Stimulated activated CD4-positive, alpha-beta T cell treated with anti-CD3 and anti-CD28 coated beads, Interleukin-2, amount 100 ng/mL, for 48 hours (primary cell): Measurements from ENCODE around the gene AGO3.

Source experiments
- DNase-seq, 2 donors: peaks; one replicate each; pipeline ENCODE4 v3.0.0-alpha.2; 2020

The AGO3 gene

DNA sequence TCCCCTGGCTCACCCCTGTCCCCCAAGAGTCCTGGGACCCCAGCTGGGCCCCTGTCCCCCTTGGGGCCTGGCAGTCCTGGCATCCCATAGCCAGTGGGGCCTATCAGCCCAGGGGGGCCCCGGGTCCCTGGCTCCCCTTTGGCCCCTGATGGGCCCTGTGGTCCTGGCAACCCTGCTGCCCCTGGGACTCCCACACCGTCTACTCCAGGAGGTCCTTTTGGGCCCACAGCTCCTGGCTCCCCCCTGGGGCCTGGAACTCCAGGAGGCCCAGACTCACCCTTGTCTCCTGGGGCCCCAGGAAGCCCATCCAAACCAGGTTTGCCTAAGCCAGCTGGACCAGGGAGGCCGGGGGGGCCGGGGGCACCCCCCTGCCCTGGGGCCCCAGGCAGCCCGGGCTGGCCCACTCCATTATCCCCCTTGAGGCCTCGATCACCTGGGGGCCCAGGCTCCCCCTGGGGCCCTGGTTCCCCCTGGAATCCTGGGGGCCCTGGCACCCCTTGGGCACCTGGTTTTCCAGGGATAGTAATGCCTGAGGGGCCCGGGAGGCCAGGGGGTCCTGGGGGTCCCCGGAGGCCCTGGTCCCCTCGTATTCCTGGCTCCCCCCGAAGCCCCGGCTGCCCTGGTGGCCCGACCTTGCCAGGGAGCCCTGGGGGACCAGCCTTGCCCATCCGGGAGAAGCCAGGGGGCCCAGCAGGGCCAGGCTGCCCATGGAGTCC, 167.9 kb downstream of the AGO3 start:
- DNase-seq = no peak

DNA sequence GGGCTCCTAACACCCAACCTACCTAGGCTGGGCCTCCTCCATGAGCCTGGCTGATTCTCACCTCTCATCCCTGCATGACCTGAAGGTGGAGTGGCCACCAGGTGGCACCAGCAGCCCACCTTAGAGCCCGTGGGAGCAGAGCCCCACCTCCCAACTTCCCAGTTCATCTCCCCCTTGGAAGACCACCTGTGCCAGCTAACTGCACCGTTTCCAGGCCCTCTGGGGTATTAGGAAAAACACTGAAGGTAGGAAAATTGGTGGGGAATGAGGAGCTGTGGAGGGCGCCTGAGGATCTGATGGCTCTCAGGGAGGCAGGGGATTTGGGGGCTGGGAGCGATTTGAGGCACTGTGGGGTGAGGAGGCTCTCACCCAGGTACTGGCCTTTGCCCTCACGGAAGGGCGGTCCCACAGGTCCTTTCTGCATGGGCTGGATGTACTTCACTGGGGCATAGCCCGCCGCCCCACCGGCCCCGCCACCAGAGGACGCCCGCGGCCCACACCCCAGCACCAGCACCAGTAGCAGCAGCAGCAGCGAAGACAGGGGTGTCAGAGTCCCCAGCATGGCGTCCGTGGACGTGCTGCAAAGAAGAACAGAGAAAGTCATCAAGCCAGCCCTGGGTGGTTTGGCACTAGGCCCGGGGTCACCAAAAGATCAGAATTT, 168.9 kb downstream of the AGO3 start:
- DNase-seq = peak; percentile 78 to 79

- no peak for DNase-seq
Observed at GRCh38 chr1:36100376-36100775, 169.5 kb downstream of the AGO3 start.

DNA sequence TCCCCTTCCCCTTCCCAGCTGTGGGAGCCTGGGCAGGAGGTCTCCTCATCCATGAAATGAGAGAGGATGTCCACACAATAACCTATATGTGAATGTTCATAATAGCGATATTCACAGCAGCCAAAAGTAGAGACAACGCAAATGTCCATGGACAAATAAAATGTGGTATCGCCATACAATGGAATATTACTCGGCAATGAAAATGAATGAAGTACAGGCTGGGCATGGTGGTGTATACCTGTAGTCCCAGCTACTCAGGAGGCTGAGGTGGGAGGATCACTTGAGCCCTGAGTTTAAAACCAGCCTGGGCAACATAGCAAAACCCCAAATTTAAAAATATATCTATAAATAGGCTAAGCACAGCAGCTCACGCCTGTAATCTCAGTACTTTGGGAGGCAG, 170.6 kb downstream of the AGO3 start:
- no peak for DNase-seq

GRCh38 chr1:36106269-36106668, 175.4 kb downstream of the AGO3 start:
- DNase-seq = no peak

DNA sequence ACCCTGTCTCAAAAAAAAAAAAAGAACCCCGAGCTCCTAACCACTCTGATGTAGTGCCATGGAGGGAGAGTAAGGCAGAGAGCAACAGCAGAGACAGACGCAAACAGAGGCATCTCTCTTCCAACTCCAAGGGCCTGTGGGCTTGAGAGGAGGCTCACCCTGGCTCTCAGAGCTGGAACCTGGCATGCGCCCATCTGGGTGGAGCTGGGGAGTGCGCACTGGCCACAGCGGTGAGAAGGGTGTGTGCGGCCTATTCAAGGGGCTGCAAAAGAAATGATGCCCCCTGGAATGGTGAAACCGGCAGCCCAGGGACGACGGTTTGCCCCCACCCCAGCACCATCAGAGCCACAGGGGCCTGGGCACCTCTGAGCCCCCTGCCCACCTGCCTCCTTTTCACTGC, 176.5 kb downstream of the AGO3 start:
- no peak for DNase-seq

- DNase-seq = no peak
Observed at GRCh38 chr1:36108314-36108713, 177.4 kb downstream of the AGO3 start.

DNA sequence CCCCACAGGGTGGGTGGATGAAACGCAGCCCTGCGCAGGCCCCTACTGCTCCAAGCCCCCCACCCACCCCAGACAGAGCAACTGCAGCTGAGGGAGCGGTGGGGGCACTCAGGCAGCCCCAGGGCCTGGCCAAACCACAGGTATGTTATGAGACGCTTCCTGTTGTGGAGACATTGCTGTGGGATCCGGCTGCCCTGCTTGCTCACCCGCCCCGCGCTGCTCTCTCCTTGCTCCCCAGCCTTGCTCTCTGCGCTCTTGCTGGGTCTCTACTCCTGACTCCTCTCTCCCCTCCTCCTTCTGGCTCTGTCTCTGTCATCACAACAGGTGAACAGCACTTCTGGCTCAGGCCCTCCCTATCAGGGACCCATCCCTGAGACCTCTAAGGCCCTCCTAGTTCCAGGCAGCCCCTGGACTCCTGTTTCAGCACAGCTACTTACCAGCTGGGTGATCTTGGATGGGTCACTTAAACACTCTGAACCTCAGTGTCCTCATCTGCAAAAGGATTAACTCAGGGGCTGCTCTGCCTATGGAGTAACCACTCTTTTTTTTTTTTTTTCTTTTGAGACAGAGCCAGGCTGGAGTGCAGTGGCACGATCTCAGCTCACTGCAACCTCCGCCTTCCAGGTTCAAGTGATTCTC, 178.3 kb downstream of the AGO3 start:
- peak in 1 of 2 donors; percentile 32 for DNase-seq

DNA sequence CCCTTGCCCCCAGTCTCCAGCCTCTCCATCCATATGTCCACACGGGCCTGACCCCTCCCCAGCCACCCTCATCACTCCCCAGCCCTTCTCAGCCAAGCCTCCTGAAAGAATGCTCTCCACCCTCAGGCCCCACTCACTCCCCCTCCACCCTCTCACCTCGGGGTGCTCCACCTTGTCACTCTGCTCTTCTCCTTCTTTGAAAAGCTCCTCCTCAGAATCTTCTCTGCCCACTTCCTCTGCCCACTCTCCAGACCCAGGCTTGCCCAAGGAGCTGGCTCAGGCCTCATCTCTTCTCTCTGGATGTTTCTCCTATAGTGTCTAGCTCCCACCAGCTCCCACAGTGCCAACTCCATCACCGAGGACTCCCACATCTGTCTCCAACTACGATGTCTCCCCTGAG, 180.2 kb downstream of the AGO3 start:
- DNase-seq = no peak

GRCh38 chr1:36112823-36113222, 181.9 kb downstream of the AGO3 start:
- DNase-seq = no peak

GRCh38 chr1:36114371-36114770, 183.5 kb downstream of the AGO3 start:
- DNase-seq = no peak

GRCh38 chr1:36115200-36115669, 184.3 kb downstream of the AGO3 start:
- no peak for DNase-seq

- DNase-seq = no peak
Observed at GRCh38 chr1:36115931-36116330, 185.0 kb downstream of the AGO3 start.

DNA sequence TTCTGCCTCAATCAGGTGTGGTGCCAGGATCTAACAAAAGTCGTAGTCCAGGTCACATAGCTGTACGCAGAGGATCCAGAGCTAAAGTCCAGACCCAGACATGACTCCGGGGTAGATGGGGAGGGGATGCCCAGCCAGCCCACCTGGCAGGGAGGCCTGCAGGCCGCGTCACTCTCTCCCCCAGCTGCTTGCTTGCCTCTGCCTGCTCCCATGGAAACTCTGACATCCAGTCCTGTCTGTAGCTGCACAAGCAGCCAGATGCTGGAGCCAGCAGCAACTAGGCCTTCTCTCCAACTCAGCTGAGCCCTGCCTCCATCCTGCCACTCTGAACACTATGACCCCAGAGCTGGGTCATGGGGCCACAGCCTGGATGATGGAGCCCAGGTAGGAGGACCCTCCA, 186.0 kb downstream of the AGO3 start:
- no peak for DNase-seq

DNA sequence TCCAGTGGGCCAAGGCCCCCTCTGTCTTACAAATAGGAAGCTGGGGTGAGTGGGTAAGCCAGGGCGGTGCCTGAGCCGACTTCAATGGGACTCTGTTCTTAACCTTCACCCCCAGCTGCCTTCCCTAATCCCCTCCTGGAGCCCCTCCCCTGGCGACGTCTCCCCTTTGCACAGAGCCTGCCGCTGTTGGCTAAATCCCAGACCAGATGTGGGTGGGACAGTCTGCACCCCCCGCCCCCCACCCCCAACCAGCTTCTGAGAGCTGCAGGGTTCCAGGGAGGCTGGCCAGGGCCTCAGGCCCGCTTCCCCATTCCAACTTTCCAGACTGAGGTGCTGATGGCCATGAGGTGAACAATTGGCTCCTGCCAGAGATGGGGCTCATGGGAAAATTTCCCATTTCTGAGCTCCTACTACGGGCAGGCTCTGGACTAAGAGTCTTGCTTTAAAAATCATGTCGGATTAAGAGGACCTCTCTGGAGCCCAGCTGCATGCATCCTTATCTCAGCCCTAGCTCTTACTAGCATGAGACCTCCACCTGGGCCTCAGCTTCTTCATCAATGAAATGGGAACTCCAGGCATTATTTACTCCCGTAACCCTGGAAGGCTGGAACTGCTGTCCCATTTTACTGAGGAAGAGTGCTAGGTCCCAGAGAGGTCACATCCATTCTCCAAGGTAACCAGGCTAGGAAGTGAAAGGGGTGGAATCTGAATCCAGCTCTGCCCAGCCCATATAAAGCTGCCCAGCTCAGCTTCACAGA, 187.7 kb downstream of the AGO3 start:
- DNase-seq = no peak

GRCh38 chr1:36119456-36119855, 188.6 kb downstream of the AGO3 start:
- no peak for DNase-seq
